HUES6 (cell line): ENCODE data around the gene ZSCAN20.

Experiments used
- H3K27ac ChIP-seq: 2 replicates; pipeline ENCODE4 v1.7.0; 2013; ENCODE audit warnings: low read depth, mild to moderate bottlenecking, low read length, inconsistent platforms
- H3K27me3 ChIP-seq: 2 replicates; pipeline ENCODE4 v1.6.1; 2013; ENCODE audit warnings: low read length; ENCODE audit not compliant: control insufficient read depth, insufficient read depth
- H3K36me3 ChIP-seq: 2 replicates; pipeline ENCODE4 v1.6.1; 2013; ENCODE audit warnings: low read length; ENCODE audit not compliant: control insufficient read depth, insufficient read depth
- H3K4me1 ChIP-seq: 2 replicates; pipeline ENCODE4 v1.6.1; 2013; ENCODE audit warnings: low read length; ENCODE audit not compliant: control insufficient read depth, insufficient read depth
- H3K4me3 ChIP-seq: 2 replicates; pipeline ENCODE4 v1.5.1; 2013; ENCODE audit warnings: low read depth, low read length
- H3K9ac ChIP-seq: one replicate; pipeline ENCODE4 v1.6.1; 2013; ENCODE audit warnings: mild to moderate bottlenecking, low read length
- H3K9me3 ChIP-seq: 2 replicates; pipeline ENCODE4 v1.6.1; 2013; ENCODE audit warnings: low read depth, low read length; ENCODE audit not compliant: control insufficient read depth, insufficient read depth

Gene ZSCAN20

GRCh38 chr1:33515607-33516006 lies 43.2 kb downstream of the ZSCAN20 start:
- no peaks in the 10 kb centered on the region for H3K27me3 ChIP-seq
- no peak overlapping the region for H3K4me3 ChIP-seq
- no peaks in the 10 kb centered on the region for H3K36me3 ChIP-seq
- no peak overlapping the region for H3K9ac ChIP-seq
- H3K9me3 ChIP-seq = 0 out of 2 replicates have a peak, but pooled peaks cover 2% of the 10 kb centered on the region
- peaks cover 14% of the 10 kb centered on the region for H3K4me1 ChIP-seq
- no peak overlapping the region for H3K27ac ChIP-seq

GRCh38 chr1:33516428-33516827 lies 44.0 kb downstream of the ZSCAN20 start:
- H3K9me3 ChIP-seq = 0 out of 2 replicates have a peak, but pooled peaks cover 2% of the 10 kb centered on the region
- H3K4me1 ChIP-seq = peaks cover 14% of the 10 kb centered on the region
- no peak overlapping the region for H3K4me3 ChIP-seq
- H3K27me3 ChIP-seq = no peaks in the 10 kb centered on the region
- no peak overlapping the region for H3K27ac ChIP-seq
- H3K36me3 ChIP-seq = no peaks in the 10 kb centered on the region
- no peak overlapping the region for H3K9ac ChIP-seq

- Histone ChIP-seq H3K27me3 (no peaks in the 10 kb centered on the region), H3K9me3 (0 out of 2 replicates have a peak, but pooled peaks cover 2% of the 10 kb centered on the region), H3K36me3 (no peaks in the 10 kb centered on the region), H3K27ac (no peak overlapping the region), H3K4me1 (peaks cover 14% of the 10 kb centered on the region), H3K9ac (no peak overlapping the region), H3K4me3 (no peak overlapping the region)
Observed at GRCh38 chr1:33516891-33517567, 44.6 kb downstream of the ZSCAN20 start.

- Histone ChIP-seq H3K9ac (no peak overlapping the region), H3K27me3 (no peaks in the 10 kb centered on the region), H3K4me3 (no peak overlapping the region), H3K9me3 (0 out of 2 replicates have a peak, but pooled peaks cover 2% of the 10 kb centered on the region), H3K27ac (no peak overlapping the region), H3K36me3 (no peaks in the 10 kb centered on the region), H3K4me1 (peaks cover 14% of the 10 kb centered on the region)
Observed at GRCh38 chr1:33517596-33518250, 45.3 kb downstream of the ZSCAN20 start.

GRCh38 chr1:33519240-33519884 lies 46.9 kb downstream of the ZSCAN20 start:
- H3K27me3 ChIP-seq = no peaks in the 10 kb centered on the region
- H3K4me1 ChIP-seq = peaks cover 14% of the 10 kb centered on the region
- no peak overlapping the region for H3K4me3 ChIP-seq
- no peak overlapping the region for H3K9ac ChIP-seq
- H3K27ac ChIP-seq = no peak overlapping the region
- H3K9me3 ChIP-seq = no peaks in the 10 kb centered on the region
- H3K36me3 ChIP-seq = no peaks in the 10 kb centered on the region

GRCh38 chr1:33524586-33524985 lies 52.1 kb downstream of the ZSCAN20 start:
- Histone ChIP-seq H3K36me3 (no peaks in the 10 kb centered on the region), H3K4me3 (no peak overlapping the region), H3K27ac (no peak overlapping the region), H3K9me3 (no peaks in the 10 kb centered on the region), H3K9ac (no peak overlapping the region), H3K4me1 (no peaks in the 10 kb centered on the region), H3K27me3 (no peaks in the 10 kb centered on the region)

GRCh38 chr1:33527934-33528333 lies 55.5 kb downstream of the ZSCAN20 start:
- no peaks in the 10 kb centered on the region for H3K4me1 ChIP-seq
- H3K27ac ChIP-seq = no peak overlapping the region
- H3K9ac ChIP-seq = no peak overlapping the region
- H3K4me3 ChIP-seq = no peak overlapping the region
- H3K36me3 ChIP-seq = no peaks in the 10 kb centered on the region
- H3K27me3 ChIP-seq = no peaks in the 10 kb centered on the region
- H3K9me3 ChIP-seq = no peaks in the 10 kb centered on the region

- Histone ChIP-seq H3K4me3 (no peak overlapping the region), H3K4me1 (no peaks in the 10 kb centered on the region), H3K9me3 (no peaks in the 10 kb centered on the region), H3K27me3 (no peaks in the 10 kb centered on the region), H3K36me3 (no peaks in the 10 kb centered on the region), H3K9ac (no peak overlapping the region), H3K27ac (no peak overlapping the region)
Observed at GRCh38 chr1:33529957-33530356, 57.5 kb downstream of the ZSCAN20 start.

- H3K36me3 ChIP-seq = no peaks in the 10 kb centered on the region
- H3K4me3 ChIP-seq = no peak overlapping the region
- no peak overlapping the region for H3K9ac ChIP-seq
- no peaks in the 10 kb centered on the region for H3K9me3 ChIP-seq
- no peaks in the 10 kb centered on the region for H3K27me3 ChIP-seq
- no peak overlapping the region for H3K27ac ChIP-seq
- no peaks in the 10 kb centered on the region for H3K4me1 ChIP-seq
Observed at GRCh38 chr1:33532250-33532649, 59.8 kb downstream of the ZSCAN20 start.

GRCh38 chr1:33532936-33533335 lies 60.5 kb downstream of the ZSCAN20 start:
- Histone ChIP-seq H3K9me3 (no peaks in the 10 kb centered on the region), H3K4me3 (no peak overlapping the region), H3K27ac (no peak overlapping the region), H3K36me3 (no peaks in the 10 kb centered on the region), H3K27me3 (no peaks in the 10 kb centered on the region), H3K4me1 (no peaks in the 10 kb centered on the region), H3K9ac (no peak overlapping the region)

- Histone ChIP-seq H3K9me3 (no peaks in the 10 kb centered on the region), H3K4me3 (no peak overlapping the region), H3K4me1 (no peaks in the 10 kb centered on the region), H3K36me3 (no peaks in the 10 kb centered on the region), H3K27me3 (no peaks in the 10 kb centered on the region), H3K27ac (no peak overlapping the region), H3K9ac (no peak overlapping the region)
Observed at GRCh38 chr1:33535334-33535733, 62.9 kb downstream of the ZSCAN20 start.
